Skeletal muscle tissue (tissue), 4 donors: ENCODE data around the gene BSX. TPM values are rescaled to one million over a fixed set of nuclear protein-coding genes. Genes with fewer than 3 reads are reported as not detected.

Source experiments
- H3K27ac ChIP-seq: one replicate; pipeline ENCODE4 v1.7.0; 2013; ENCODE audit warnings: mild to moderate bottlenecking, low read depth, low read length, inconsistent platforms
- H3K27me3 ChIP-seq, 3 donors: one replicate each; pipeline ENCODE4 v1.7.0; 2013; ENCODE audit warnings: low read length in 3 of 3; ENCODE audit not compliant: control insufficient read depth in 3 of 3, insufficient read depth in 3 of 3
- H3K36me3 ChIP-seq, 3 donors: one replicate each; pipeline ENCODE4 v1.7.0; 2013; ENCODE audit warnings: low read length in 3 of 3; ENCODE audit not compliant: control insufficient read depth in 3 of 3, insufficient read depth in 3 of 3
- H3K4me1 ChIP-seq, 3 donors: one replicate each; pipeline ENCODE4 v1.7.0; 2013; ENCODE audit warnings: low read length in 3 of 3, mild to moderate bottlenecking in 3 of 3; ENCODE audit not compliant: control insufficient read depth in 3 of 3, insufficient read depth in 3 of 3
- H3K4me3 ChIP-seq, 3 donors: one replicate each; pipeline ENCODE4 v1.7.0; 2013; ENCODE audit warnings: low read length in 3 of 3
- H3K9ac ChIP-seq, 3 donors: one replicate each; pipeline ENCODE4 v1.7.0; 2013; ENCODE audit warnings: low read length in 3 of 3, mild to moderate bottlenecking in 3 of 3, moderate library complexity in 2 of 3, low read depth in 1 of 3
- H3K9me3 ChIP-seq, 3 donors: one replicate each; pipeline ENCODE4 v1.7.0; 2013; ENCODE audit warnings: low read length in 3 of 3; ENCODE audit not compliant: control insufficient read depth in 3 of 3
- total RNA-seq: library from RNA; depleted of rRNA; stranded (reverse); fragments of >200 nt; gene quantifications from one replicate; pipeline ENCODE4 v1.2.3, GENCODE V29; 2014
- donor health status: Osteomylitis.

Gene BSX
- not detected for total RNA-seq

DNA sequence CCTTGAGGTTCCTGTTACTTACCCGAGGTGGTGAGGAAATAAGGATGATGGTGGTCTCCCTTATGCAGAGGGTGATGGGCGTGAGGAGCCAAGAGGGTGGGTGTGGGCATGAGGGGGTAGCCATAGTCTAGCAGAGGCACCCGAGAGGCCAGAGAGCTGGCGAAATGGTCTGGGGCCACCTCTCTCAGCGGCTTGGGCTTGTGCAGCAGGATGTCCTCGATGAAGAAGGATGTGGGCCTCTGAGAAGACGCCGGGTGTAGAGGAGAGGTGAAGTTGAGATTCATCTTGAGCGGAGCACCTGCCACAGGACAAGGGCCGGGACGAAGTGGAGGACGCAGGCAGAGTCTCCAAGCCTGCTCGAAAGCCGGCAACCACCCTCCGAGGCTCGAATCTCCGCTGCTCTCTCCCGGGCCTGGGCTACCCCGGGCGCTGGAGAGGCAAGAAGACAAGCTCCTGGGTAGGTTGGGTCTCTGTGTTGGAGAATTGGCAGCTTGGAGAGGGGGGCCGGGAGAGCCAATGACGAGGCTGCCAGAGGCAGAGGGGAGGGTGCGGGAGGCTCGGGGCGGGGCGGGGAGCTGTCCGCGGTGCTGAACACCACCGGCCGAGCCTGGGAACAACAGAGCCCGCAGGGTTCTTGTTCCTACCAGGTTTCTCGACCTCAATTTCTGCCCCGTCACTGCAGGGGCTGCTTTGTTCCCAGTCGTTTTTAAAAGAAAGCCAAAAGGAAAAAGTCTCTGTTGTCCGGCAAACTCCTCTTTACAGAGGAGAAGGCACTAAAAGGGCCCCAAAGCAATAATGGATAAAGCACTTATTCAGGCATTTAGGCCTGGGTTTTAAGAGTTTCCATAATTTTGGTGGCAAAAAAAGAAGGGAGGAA is at the start of gene BSX:
Gene BSX (minus strand): TSS at position 447 of the 877 bp plus-strand sequence. CDS start 163 bp downstream, at position 284.
- Histone ChIP-seq H3K36me3 (no peaks in the 10 kb centered on the region), H3K27me3 (peaks cover 85 to 89% (median 85%) of the 10 kb centered on the region in 3 donors), H3K27ac (no peak within 1 kb of the TSS), H3K9me3 (no peaks in the 10 kb centered on the region), H3K4me3 (no peak within 1 kb of the TSS), H3K4me1 (peaks cover 11 to 15% (median 12%) of the 10 kb centered on the region in 3 donors), H3K9ac (no peak within 1 kb of the TSS)

DNA sequence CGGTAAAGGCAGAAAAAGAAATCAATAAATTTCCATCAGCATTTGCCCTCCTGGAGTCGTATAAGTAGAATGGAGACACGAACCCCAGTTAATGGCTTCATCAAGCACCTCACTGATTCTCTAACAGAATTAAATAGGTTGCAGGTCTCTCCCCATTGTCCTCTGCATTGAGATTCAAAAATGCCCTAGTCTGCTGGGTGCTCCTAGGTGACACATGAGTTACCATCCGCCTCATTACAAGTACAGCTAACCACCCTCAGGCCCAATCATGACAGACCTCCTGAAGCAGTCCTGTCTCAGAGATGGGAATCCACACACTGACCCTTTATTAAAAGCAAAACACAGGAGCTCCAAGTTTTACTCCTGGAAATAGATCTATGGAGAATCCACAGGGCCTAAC is 48.9 kb upstream of the BSX start:
- no peaks in the 10 kb centered on the region for H3K36me3 ChIP-seq
- no peaks in the 10 kb centered on the region for H3K4me1 ChIP-seq
- H3K4me3 ChIP-seq, result no peak overlapping the region
- no peaks in the 10 kb centered on the region for H3K27me3 ChIP-seq
- H3K9ac ChIP-seq, result no peak overlapping the region
- H3K9me3 ChIP-seq, result no peaks in the 10 kb centered on the region
- no peak overlapping the region for H3K27ac ChIP-seq

GRCh38 chr11:123020968-123021367 is 39.3 kb upstream of the BSX start:
- Histone ChIP-seq H3K4me3 (no peak overlapping the region), H3K9me3 (no peaks in the 10 kb centered on the region), H3K9ac (no peak overlapping the region), H3K36me3 (no peaks in the 10 kb centered on the region), H3K4me1 (no peaks in the 10 kb centered on the region), H3K27ac (no peak overlapping the region), H3K27me3 (peaks cover 8% of the 10 kb centered on the region in 3 donors)

DNA sequence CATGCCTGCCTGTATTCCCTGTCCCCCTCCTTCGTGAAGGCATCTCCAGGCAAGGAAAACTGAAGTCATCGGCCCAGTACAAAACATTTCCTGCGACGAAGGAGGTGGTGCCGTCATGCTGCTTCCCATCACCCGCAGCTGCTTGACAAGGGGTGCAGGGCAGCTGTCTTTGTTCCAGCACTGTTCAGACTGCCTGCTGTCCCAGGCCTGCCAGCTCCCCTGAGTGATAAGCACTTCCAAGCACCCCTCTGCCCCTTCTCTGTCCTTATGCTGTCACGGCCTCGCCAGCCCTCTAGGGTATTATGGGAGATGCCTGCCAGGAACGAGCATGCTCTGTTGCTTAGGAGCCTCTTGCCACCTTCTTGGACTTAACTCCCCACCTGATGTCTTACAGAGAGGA is 37.1 kb upstream of the BSX start:
- no peak overlapping the region for H3K4me3 ChIP-seq
- H3K9me3 ChIP-seq, result no peaks in the 10 kb centered on the region
- H3K9ac ChIP-seq, result no peak overlapping the region
- H3K36me3 ChIP-seq, result no peaks in the 10 kb centered on the region
- H3K4me1 ChIP-seq, result no peaks in the 10 kb centered on the region
- H3K27ac ChIP-seq, result no peak overlapping the region
- peaks cover 7 to 9% (median 8%) of the 10 kb centered on the region in 3 donors for H3K27me3 ChIP-seq

DNA sequence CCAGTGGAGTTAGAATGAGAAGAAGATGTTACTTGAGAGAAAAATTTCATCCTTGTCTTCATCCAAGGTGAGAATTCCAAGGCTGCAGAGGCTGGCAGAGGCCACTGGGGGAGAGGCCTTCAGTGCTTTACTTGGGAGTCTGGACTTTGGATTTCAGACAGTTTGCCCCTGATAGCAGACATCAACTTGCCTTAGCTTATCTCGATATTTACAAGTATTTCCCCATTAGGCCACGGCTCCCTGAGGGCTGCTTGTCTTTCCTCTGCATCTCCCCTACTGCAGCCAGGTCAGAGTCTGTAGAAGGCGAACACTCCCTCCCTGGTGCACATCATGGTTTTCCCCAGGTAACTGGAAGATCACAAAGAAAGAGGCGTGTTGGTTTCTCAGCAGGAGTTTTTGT is 29.9 kb upstream of the BSX start:
- Histone ChIP-seq H3K36me3 (no peaks in the 10 kb centered on the region), H3K27me3 (peaks cover 0 to 18% (median 0%) of the 10 kb centered on the region in 3 donors), H3K27ac (no peak overlapping the region), H3K9ac (no peak overlapping the region), H3K9me3 (no peaks in the 10 kb centered on the region), H3K4me3 (no peak overlapping the region), H3K4me1 (no peaks in the 10 kb centered on the region)

DNA sequence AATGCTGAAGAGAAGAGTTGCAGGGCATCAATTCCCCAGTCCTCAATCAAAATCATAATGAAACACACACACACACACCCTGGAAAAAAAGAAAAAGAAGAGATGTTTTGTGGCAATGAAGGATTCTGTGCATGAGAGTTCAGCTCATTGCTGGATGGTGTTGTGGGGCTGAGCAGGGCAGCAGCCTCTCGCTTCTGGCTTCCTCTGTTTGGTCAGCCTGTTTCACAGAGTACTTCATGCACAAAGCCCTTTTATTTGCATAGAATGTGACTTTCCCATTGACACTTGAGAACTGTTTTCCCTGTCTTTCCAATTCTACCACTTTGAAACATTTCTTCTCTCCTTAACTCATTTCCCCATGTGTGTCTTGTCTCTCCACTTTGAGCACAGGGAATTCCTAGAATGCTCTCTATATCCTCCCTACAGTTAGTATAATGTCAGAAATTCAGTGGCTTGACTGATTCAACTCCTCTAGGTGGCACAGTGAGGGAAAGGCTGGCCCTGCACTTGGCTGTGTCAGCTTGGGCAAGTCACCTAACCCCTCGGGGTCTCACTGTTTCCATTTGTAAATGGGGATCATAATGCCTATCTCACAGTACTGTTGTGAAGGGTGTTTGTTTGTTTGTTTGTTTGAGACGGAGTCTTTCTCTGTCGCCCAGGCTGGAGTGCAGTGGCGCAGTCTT is 25.4 kb upstream of the BSX start:
- Histone ChIP-seq H3K4me1 (no peaks in the 10 kb centered on the region), H3K27me3 (peaks cover 0 to 5% (median 0%) of the 10 kb centered on the region in 3 donors), H3K4me3 (no peak overlapping the region), H3K9ac (no peak overlapping the region), H3K36me3 (no peaks in the 10 kb centered on the region), H3K9me3 (no peaks in the 10 kb centered on the region), H3K27ac (no peak overlapping the region)

DNA sequence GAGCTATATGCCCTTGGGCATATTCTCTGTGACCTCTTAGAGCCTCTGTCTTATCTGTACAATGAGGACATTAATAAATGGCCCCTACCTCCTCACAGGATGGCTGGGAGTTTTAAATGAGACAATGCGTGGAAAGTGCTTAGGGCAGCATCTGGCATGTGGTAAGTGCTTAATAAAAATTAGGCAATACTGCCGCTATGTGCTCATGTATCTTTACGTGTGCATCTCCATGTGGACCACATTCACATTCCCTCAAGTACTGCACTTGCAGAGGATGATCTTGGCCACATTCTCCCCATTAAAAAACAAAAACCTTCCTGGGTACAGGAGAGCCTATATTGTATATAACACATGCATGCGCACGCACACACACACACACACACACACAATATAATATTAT is 19.1 kb upstream of the BSX start:
- Histone ChIP-seq H3K4me1 (no peaks in the 10 kb centered on the region), H3K27ac (no peak overlapping the region), H3K27me3 (peaks cover 2 to 7% (median 3%) of the 10 kb centered on the region in 3 donors), H3K4me3 (no peak overlapping the region), H3K9ac (no peak overlapping the region), H3K36me3 (no peaks in the 10 kb centered on the region), H3K9me3 (no peaks in the 10 kb centered on the region)

DNA sequence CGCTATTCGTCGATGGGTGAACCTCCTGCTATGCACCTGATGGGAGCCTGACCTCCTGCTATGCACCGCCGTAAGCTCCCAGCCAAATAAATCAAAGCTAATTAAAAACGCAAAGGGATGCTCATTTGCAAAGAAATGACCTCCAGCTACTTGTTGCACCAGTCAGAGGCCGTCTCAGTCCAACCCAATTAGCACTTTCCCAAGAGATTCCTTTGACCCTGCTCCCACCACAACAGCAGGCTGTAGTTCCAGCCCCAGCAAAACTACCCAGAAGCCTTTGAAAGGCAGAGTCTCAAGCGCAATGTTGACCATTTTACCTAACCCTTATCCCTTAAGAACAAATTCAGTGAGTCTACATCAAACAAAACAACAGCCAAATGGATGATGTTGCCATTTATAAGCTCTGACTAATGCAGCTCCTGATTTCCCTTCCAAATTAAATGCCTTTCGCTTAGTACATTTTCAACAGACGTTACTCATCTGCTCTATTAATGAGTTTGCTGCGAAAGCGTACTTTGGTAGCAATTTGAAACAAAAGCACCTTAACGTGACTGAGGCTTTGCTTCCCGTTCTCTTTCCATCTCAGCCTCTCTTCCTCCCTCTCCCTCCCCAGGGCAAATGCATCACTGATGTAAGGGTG is 17.2 kb upstream of the BSX start:
- no peak overlapping the region for H3K4me3 ChIP-seq
- no peaks in the 10 kb centered on the region for H3K9me3 ChIP-seq
- peaks cover 2 to 8% (median 7%) of the 10 kb centered on the region in 3 donors for H3K27me3 ChIP-seq
- no peaks in the 10 kb centered on the region for H3K4me1 ChIP-seq
- H3K36me3 ChIP-seq, result no peaks in the 10 kb centered on the region
- H3K27ac ChIP-seq, result no peak overlapping the region
- H3K9ac ChIP-seq, result no peak overlapping the region

DNA sequence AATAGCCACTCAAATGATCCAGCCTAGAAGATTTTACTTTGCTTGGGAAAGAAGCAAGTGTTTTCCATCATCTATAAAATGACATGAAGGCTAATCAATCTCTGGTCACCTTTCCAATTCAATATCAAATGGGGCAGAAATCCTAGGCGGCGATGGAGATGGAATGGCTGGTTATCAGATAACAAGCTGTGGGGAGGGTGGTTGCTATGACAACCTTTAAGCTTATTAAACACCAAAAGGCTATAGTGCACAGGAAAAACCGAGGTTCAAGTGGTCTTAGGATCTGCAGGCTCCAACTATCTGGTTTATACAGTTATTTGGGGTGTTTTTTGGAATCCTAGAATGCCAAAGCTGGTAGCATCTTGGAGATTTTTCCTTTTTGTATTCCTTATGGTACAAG is 13.9 kb upstream of the BSX start:
- H3K36me3 ChIP-seq, result no peaks in the 10 kb centered on the region
- no peak overlapping the region for H3K4me3 ChIP-seq
- H3K4me1 ChIP-seq, result no peaks in the 10 kb centered on the region
- peaks cover 2 to 11% (median 8%) of the 10 kb centered on the region in 3 donors for H3K27me3 ChIP-seq
- H3K9ac ChIP-seq, result no peak overlapping the region
- H3K27ac ChIP-seq, result no peak overlapping the region
- H3K9me3 ChIP-seq, result no peaks in the 10 kb centered on the region
